ENCODE measurements around the gene CXCL3.

CXCL3 gene

GRCh38 chr4:74073358-74073757, 34.9 kb upstream of the CXCL3 start:
- H3K4me3 ChIP-seq (ENCODE audit: low read depth, low read length), result no peak overlapping the region
- TF ChIP-seq CTCF (IDR thresholded peaks at IDR 0.05; ENCODE audit: insufficient read depth, low read depth, low read length, missing control alignments), result no peak
- DNase-seq (ENCODE audit: low read depth), result no peak

GRCh38 chr4:74072739-74073138, 34.2 kb upstream of the CXCL3 start:
- no peak overlapping the region for H3K4me3 ChIP-seq (ENCODE audit: low read depth, low read length)
- TF ChIP-seq CTCF (IDR thresholded peaks at IDR 0.05; ENCODE audit: insufficient read depth, low read depth, low read length, missing control alignments), result no peak
- DNase-seq (ENCODE audit: low read depth), result no peak

GRCh38 chr4:74067586-74067985, 29.1 kb upstream of the CXCL3 start:
- H3K4me3 ChIP-seq (ENCODE audit: low read depth, low read length), result no peak overlapping the region
- DNase-seq (ENCODE audit: low read depth), result no peak
- no peak for TF ChIP-seq CTCF (IDR thresholded peaks at IDR 0.05; ENCODE audit: insufficient read depth, low read depth, low read length, missing control alignments)

GRCh38 chr4:74066232-74066631, 27.7 kb upstream of the CXCL3 start:
- no peak for TF ChIP-seq CTCF (IDR thresholded peaks at IDR 0.05; ENCODE audit: insufficient read depth, low read depth, low read length, missing control alignments)
- H3K4me3 ChIP-seq (ENCODE audit: low read depth, low read length), result no peak overlapping the region
- DNase-seq (ENCODE audit: low read depth), result no peak

GRCh38 chr4:74065115-74065642, 26.7 kb upstream of the CXCL3 start:
- DNase-seq (ENCODE audit: low read depth), result no peak
- no peak overlapping the region for H3K4me3 ChIP-seq (ENCODE audit: low read depth, low read length)
- TF ChIP-seq CTCF (IDR thresholded peaks at IDR 0.05; ENCODE audit: insufficient read depth, low read depth, low read length, missing control alignments), result no peak

- DNase-seq (ENCODE audit: low read depth), result no peak
- no peak overlapping the region for H3K4me3 ChIP-seq (ENCODE audit: low read depth, low read length)
- TF ChIP-seq CTCF (IDR thresholded peaks at IDR 0.05; ENCODE audit: insufficient read depth, low read depth, low read length, missing control alignments), result no peak
These were observed 25.4 kb upstream of the CXCL3 start for GRCh38 chr4:74063859-74064258.

GRCh38 chr4:74062953-74063352, 24.5 kb upstream of the CXCL3 start:
- H3K4me3 ChIP-seq (ENCODE audit: low read depth, low read length), result no peak overlapping the region
- no peak for DNase-seq (ENCODE audit: low read depth)
- no peak for TF ChIP-seq CTCF (IDR thresholded peaks at IDR 0.05; ENCODE audit: insufficient read depth, low read depth, low read length, missing control alignments)
